IPS-20b (cell line): ENCODE measurements around the gene GPR89B.
"Not testable (repeated sequence)": the region's sequence is repeated elsewhere in the genome, so short reads cannot be mapped to it uniquely, and the experiment has no call there.

ENCODE experiments used
- H3K27ac ChIP-seq: one replicate; pipeline ENCODE4 v1.5.1; 2013; ENCODE audit warnings: low read length
- H3K27me3 ChIP-seq: 2 replicates; pipeline ENCODE4 v1.6.1; 2013; ENCODE audit warnings: mild to moderate bottlenecking, low read length, inconsistent platforms; ENCODE audit not compliant: insufficient read depth
- H3K36me3 ChIP-seq: 2 replicates; pipeline ENCODE4 v1.6.1; 2013; ENCODE audit warnings: low read depth, mild to moderate bottlenecking, inconsistent platforms, low read length, moderate library complexity; ENCODE audit not compliant: insufficient read depth
- H3K4me1 ChIP-seq: 2 replicates; pipeline ENCODE4 v1.6.1; 2013; ENCODE audit warnings: mild to moderate bottlenecking, control low read depth, inconsistent platforms, low read length, moderate library complexity; ENCODE audit not compliant: insufficient read depth
- H3K4me3 ChIP-seq: 2 replicates; pipeline ENCODE4 v1.5.1; 2013; ENCODE audit warnings: mild to moderate bottlenecking, low read length, inconsistent platforms
- H3K9ac ChIP-seq: 2 replicates; pipeline ENCODE4 v1.6.1; 2013; ENCODE audit warnings: low read depth, mild to moderate bottlenecking, inconsistent platforms, low read length, moderate library complexity
- H3K9me3 ChIP-seq: 2 replicates; pipeline ENCODE4 v1.6.1; 2013; ENCODE audit warnings: mild to moderate bottlenecking, low read depth, low read length, inconsistent platforms; ENCODE audit not compliant: insufficient read depth

GPR89B gene

GRCh38 chr1:147928236-147929132, at the start of gene GPR89B:
GPR89B (plus strand) TSS chr1:147928420; CDS start chr1:147928537, 117 bp downstream.
- H3K4me1 ChIP-seq, H3K9me3 ChIP-seq, H3K27me3 ChIP-seq, H3K27ac ChIP-seq, H3K36me3 ChIP-seq: not testable (repeated sequence)
- H3K4me3 ChIP-seq, result peak within 1 kb of the TSS; percentile 79
- peak within 1 kb of the TSS; percentile 80; the same call in 1 of the 2 replicates for H3K9ac ChIP-seq

- Histone ChIP-seq H3K4me1 (peaks cover 4% of the 10 kb centered on the region; the same call in 1 of the 2 replicates), H3K27me3 (no peaks in the 10 kb centered on the region), H3K9me3 (peaks cover 10% of the 10 kb centered on the region), H3K36me3 (no peaks in the 10 kb centered on the region), H3K4me3 (no peak overlapping the region), H3K27ac (no peak overlapping the region), H3K9ac (no peak overlapping the region)
Measured at GRCh38 chr1:147879911-147880310, 48.3 kb upstream of the GPR89B start.

DNA sequence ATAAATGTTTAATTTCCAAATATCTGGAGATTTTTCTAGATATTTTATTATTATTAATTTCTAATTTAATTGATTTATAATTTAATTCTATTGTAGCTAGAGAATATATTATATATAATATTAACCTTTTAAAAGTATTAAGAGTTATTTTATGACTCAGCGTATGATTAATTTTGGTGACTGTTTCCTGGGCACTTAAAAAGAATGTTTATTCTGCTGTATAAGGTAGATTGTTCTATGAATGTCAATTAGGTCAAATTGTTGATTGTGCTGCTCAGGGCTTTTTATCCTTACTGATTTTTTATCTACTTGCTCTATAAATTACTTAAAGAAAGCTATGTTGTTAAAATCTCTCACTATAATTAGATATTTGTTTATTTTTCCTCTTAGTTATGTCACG, 45.7 kb upstream of the GPR89B start:
- no peaks in the 10 kb centered on the region for H3K36me3 ChIP-seq
- H3K9me3 ChIP-seq, result peaks cover 10% of the 10 kb centered on the region
- no peak overlapping the region for H3K9ac ChIP-seq
- no peaks in the 10 kb centered on the region for H3K27me3 ChIP-seq
- no peak overlapping the region for H3K4me3 ChIP-seq
- H3K27ac ChIP-seq, result no peak overlapping the region
- H3K4me1 ChIP-seq, result peaks cover 4% of the 10 kb centered on the region; the same call in 1 of the 2 replicates

- H3K9ac ChIP-seq, result no peak overlapping the region
Measured at GRCh38 chr1:147890177-147890790, 37.9 kb upstream of the GPR89B start.

GRCh38 chr1:147891088-147891487, 37.1 kb upstream of the GPR89B start:
- Histone ChIP-seq H3K36me3 (no peaks in the 10 kb centered on the region), H3K4me3 (no peak overlapping the region), H3K27ac (no peak overlapping the region), H3K9ac (no peak overlapping the region), H3K27me3 (no peaks in the 10 kb centered on the region), H3K9me3 (no peaks in the 10 kb centered on the region), H3K4me1 (peaks cover 2% of the 10 kb centered on the region; the same call in 1 of the 2 replicates)

More at GRCh38 chr1:147890177-147890790, 37.9 kb upstream of the GPR89B start:
- no peaks in the 10 kb centered on the region for H3K9me3 ChIP-seq
- H3K27ac ChIP-seq, result no peak overlapping the region
- no peaks in the 10 kb centered on the region for H3K27me3 ChIP-seq
- H3K4me3 ChIP-seq, result no peak overlapping the region
- no peaks in the 10 kb centered on the region for H3K36me3 ChIP-seq
- H3K4me1 ChIP-seq, result peaks cover 2% of the 10 kb centered on the region; the same call in 1 of the 2 replicates

GRCh38 chr1:147892216-147892615, 36.0 kb upstream of the GPR89B start:
- no peak overlapping the region for H3K27ac ChIP-seq
- no peak overlapping the region for H3K9ac ChIP-seq
- H3K36me3 ChIP-seq, result no peaks in the 10 kb centered on the region
- no peak overlapping the region for H3K4me3 ChIP-seq
- no peaks in the 10 kb centered on the region for H3K27me3 ChIP-seq
- no peaks in the 10 kb centered on the region for H3K9me3 ChIP-seq
- H3K4me1 ChIP-seq, result peaks cover 2% of the 10 kb centered on the region; the same call in 1 of the 2 replicates

DNA sequence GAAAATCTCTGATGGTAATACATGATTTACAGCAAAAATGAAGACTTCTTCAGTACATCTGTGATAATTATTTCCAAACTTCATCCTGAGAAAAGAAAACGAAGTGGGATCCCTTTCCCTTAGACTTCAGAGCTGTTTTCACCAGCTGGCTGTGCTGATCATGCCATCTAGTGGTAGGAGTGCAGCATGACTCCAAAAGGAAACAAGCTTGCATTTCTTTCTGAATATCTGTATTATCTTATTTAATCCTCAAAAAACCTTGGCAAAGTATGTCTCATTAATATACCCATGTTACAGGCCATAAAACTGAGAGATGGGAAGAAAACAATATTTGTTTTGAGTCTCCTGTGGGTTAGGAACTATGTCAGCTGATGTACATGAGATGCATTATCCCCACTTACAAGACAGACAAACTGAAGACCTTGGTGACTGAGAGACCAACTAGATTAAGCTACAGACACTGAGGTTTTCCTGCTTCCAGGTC, 35.4 kb upstream of the GPR89B start:
- Histone ChIP-seq H3K4me1 (peaks cover 2% of the 10 kb centered on the region; the same call in 1 of the 2 replicates), H3K9ac (no peak overlapping the region), H3K27me3 (no peaks in the 10 kb centered on the region)

GRCh38 chr1:147895123-147895522, 33.1 kb upstream of the GPR89B start:
- no peak overlapping the region for H3K9ac ChIP-seq

More for the DNA sequence above, 35.4 kb upstream of the GPR89B start:
- Histone ChIP-seq H3K4me3 (no peak overlapping the region), H3K36me3 (no peaks in the 10 kb centered on the region), H3K9me3 (no peaks in the 10 kb centered on the region), H3K27ac (no peak overlapping the region)

GRCh38 chr1:147897029-147897752, 31.0 kb upstream of the GPR89B start:
- Histone ChIP-seq H3K9me3 (no peaks in the 10 kb centered on the region), H3K4me1 (0 out of 2 replicates have a peak, but pooled peaks cover 2% of the 10 kb centered on the region), H3K4me3 (no peak overlapping the region), H3K36me3 (no peaks in the 10 kb centered on the region), H3K27me3 (no peaks in the 10 kb centered on the region), H3K9ac (no peak overlapping the region), H3K27ac (no peak overlapping the region)

More at GRCh38 chr1:147895123-147895522, 33.1 kb upstream of the GPR89B start:
- no peak overlapping the region for H3K4me3 ChIP-seq
- no peaks in the 10 kb centered on the region for H3K9me3 ChIP-seq
- no peak overlapping the region for H3K27ac ChIP-seq
- H3K36me3 ChIP-seq, result no peaks in the 10 kb centered on the region
- no peaks in the 10 kb centered on the region for H3K27me3 ChIP-seq
- 0 out of 2 replicates have a peak, but pooled peaks cover 2% of the 10 kb centered on the region for H3K4me1 ChIP-seq

DNA sequence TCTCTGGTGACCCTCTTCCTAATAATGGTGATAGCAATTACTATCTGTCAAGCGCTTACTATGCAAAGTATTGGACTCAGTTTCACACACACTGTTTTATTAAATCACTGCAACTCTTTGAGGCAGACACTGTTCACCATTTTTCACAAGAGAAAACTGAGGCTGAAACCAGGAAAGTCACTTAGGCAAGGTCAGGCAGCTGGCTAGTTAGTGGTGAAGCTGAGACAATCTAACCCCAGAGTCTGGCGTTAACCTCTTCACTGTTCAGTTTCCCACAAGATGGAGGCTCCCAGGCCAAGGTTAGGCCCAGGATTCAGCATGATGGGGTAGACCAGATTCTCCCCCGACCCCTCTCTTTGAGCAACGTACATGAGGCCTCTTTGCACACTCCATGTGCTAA, 30.4 kb upstream of the GPR89B start:
- Histone ChIP-seq H3K27ac (no peak overlapping the region), H3K9ac (no peak overlapping the region), H3K9me3 (no peaks in the 10 kb centered on the region), H3K27me3 (no peaks in the 10 kb centered on the region), H3K36me3 (no peaks in the 10 kb centered on the region), H3K4me3 (no peak overlapping the region), H3K4me1 (0 out of 2 replicates have a peak, but pooled peaks cover 2% of the 10 kb centered on the region)

DNA sequence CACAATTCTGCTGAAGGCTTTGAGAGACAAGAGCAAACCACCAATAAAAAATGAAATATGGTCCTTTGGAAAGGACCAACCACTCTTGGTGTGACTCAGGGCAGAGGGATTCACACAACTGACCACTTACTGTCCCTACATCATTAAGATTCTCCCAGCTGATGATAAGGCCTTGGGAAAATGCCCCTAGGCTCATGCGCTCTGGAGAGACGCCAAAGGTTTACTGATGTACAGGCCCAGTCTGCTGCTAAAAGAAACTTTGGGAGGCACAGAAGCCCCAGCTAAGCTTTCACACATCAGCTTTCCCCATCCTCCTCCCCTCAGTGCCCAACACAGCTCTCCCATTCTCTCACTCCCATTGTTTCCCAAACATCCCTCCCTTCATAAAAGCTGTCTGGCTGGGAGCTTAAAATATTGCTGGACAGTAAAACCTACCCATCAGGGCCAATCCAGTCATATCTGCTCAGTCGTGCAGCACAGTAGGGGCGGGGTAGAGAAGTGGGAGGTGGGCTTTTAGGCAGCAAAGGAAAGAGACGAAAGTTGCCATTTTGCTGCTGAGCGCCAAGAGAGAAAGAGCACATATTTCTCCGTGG, 25.9 kb upstream of the GPR89B start, which contains the start of gene GJA8:
Gene GJA8, plus strand, starts transcription at position 543 of the 593 bp plus-strand sequence. CDS start 5,161 bp downstream, outside the sequence.
- Histone ChIP-seq H3K36me3 (no peaks in the 10 kb centered on the region), H3K9me3 (no peaks in the 10 kb centered on the region), H3K4me3 (no peak within 1 kb of the TSS), H3K27me3 (no peaks in the 10 kb centered on the region), H3K27ac (no peak within 1 kb of the TSS), H3K4me1 (no peaks in the 10 kb centered on the region), H3K9ac (no peak within 1 kb of the TSS)
